HL-60/S4 treated with phorbol 12-myristate 13-acetate at 8.2 ng/mL for 4 days and 3 days (cell line): ENCODE data around the gene CRELD1.
"Not testable (repeated sequence)": the region's sequence is repeated elsewhere in the genome, so short reads cannot be mapped to it uniquely, and the experiment has no call there.

ENCODE experiments used
- in situ Hi-C: fragments of 300-500 bp; cut with MboI; formaldehyde crosslinking; loops from 2 replicates; pipeline ENCODE4 v1.15.0; 2022; ENCODE audit warnings: low sequenced_read_pairs

The CRELD1 gene, protein sequence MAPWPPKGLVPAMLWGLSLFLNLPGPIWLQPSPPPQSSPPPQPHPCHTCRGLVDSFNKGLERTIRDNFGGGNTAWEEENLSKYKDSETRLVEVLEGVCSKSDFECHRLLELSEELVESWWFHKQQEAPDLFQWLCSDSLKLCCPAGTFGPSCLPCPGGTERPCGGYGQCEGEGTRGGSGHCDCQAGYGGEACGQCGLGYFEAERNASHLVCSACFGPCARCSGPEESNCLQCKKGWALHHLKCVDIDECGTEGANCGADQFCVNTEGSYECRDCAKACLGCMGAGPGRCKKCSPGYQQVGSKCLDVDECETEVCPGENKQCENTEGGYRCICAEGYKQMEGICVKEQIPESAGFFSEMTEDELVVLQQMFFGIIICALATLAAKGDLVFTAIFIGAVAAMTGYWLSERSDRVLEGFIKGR

DNA sequence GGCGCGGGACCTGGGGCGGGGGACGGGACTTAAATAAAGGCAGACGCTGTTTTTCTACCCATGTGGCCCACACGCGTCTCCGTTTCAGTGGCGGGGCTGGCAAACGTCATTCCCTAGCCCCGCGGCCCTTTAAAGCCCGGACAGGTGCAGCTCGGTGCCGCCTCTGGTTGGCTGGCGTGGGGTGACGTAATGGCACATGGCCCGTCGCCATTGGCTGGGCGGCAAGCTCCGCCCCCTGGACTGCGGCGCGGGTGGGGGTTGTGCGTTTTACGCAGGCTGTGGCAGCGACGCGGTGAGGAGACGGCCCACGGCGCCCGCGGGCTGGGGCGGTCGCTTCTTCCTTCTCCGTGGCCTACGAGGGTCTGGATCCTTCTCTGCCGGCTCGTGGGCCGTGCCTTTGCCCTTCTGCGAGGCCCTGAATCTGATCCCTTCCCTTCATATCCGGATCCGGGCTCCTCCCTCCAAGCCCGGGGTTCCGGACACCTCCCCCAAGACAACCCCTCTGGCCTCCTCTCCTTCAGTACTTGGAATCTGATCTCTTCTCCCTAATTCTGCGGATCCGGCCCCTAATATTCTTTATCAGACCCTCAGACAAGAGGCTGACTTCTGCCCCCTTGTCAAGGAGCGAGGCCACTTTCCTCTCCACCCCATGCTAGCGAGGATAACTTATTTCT lies at the start of gene CRELD1:
Gene CRELD1 (plus strand): TSS at position 274 of the 674 bp plus-strand sequence. CDS start 605 bp downstream, outside the sequence.
- in situ Hi-C loops: no loop called here

DNA sequence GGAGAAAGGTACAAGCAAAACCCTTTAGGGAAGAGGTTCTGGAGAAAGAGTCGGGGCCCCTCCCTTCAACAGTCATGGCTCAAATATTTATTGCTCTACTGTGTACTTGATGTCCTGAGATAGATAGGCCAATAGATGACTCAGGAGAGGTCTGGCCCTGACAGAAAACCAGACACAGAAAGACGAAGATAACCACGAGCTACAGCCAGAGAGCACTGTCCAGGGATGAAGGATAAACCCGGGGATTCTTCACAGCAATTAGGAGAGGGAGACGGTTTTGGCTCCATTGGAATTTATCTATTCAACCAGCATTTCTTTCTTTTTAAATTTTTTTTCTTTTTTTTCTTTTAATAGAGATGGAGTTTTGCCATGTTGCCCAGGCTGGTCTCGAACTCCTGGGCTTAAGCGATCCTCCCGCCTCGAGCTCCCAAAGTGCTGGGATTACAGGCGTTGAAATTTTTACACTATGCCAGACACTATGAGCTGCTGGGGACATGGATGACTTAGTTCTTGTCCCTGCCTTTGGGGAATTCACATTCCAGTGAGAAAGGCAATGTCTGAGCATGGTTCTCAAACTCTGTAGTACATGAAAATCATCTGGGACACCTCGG lies 49.0 kb upstream of the CRELD1 start:
- in situ Hi-C loops: no loop called here

DNA sequence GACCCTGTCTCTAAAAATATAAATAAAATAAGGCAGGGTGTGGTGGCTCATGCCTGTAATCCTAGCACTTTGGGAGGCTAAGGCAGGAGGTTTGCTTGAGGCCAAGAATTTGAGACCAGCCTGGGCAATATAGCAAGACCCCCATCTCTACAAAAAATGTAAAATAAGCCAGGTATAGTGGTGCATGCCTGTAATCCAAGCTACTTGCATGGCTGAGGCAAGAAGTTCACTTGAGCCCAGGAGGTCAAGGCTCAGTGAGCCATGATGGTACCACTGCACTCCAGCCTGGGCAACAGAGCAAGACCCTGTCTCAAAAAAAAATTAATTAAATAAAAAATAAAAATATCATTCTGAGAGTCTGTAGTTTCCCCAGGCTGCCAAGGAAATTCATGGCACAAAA lies 47.3 kb upstream of the CRELD1 start:
- in situ Hi-C loops: no loop called here

DNA sequence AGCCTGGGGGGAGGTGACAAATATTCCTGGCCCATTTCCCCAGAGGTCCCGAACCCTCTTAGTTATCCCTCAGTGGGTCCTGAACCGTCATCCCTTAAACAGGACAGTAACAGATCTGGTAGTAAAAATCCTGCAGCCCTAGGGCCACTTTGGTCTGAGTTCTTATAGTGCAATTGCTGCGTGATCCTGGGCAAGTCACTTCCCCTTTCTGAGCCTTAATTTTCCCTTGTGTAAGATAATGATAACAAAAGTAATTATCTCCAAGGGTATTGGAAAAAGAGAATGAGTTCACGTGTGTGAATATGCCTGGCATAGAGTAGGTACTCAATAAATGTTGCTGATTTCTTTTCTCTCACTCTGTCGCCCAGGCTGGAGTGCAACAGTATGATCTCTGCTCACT lies 46.2 kb upstream of the CRELD1 start:
- in situ Hi-C loops: no loop called here

DNA sequence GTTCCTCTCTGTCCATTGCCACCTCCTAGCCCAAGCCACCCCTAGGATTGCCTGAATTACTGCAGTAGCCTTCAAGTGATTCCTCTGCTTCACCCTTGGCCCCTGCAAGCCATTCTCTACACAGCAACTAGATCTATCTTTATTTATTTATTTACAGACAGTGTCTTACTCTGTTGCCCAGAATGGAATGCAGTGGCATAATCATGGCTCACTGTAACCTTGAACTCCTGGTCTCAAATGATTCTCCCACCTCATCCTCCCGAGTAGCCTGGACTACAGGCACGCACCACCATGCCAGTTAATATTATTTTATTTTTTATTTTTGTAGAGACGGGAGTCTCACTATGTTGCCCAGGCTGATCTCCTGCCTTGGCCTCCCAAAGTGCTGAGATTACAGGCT lies 45.1 kb upstream of the CRELD1 start:
- in situ Hi-C loops: no loop called here

DNA sequence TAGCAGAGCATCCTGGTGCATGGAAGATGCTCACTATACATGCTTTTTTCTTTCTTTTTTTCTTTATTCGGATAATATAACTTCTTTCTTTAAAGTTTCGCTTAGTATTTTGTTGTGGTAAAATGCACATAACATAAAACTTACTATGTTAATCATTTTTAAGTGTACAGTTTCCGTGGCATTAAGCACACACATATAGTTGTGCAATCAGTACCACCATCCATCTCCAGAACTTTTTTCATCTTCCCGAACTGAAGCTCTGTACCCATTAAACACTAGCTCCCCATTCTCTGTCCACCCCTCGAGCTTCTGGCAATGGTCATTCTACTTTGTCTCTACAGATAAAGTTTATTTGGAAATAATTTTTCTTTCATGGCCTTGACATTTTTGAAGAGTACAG lies 44.2 kb upstream of the CRELD1 start:
- in situ Hi-C loops: no loop called here

DNA sequence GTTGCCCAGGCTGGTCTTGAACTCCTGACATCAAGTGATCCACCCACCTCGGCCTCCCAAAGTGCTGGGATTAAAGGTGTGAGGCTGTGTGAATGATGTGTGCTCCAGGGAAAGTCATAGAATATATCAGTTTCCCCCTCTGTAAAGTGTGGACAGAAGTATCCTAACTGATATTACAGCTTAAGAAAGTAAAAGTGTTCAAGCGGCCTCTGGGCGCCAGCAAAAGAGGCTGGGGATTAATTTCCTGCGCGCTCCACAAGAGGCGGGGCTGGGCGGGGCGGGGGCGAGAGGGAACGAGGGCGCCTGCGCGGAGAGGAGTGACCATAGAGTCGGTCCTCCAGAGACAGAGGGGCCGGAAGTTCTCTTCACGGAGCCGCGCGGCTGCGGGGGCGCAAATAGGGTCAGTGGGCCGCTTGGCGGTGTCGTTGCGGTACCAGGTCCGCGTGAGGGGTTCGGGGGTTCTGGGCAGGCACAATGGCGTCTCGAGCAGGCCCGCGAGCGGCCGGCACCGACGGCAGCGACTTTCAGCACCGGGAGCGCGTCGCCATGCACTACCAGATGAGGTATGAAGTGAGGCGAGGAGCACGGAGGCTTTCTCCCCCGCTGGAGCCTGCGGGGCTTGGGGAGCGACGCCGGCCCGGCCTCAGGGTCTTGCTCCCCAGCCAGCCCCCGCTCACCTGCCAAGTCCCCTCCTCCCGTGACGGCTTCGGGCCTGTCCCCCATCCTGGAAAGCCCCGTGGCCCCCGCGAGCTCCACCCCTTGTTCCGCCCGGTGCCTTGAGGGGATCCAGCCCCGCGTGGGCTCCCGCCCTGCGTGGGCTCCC lies 43.2 kb upstream of the CRELD1 start, which contains the start of gene JAGN1:
Gene JAGN1 (plus strand): TSS at position 362 of the 823 bp plus-strand sequence. CDS start 113 bp downstream, at position 475.
- in situ Hi-C loops: no loop called here

DNA sequence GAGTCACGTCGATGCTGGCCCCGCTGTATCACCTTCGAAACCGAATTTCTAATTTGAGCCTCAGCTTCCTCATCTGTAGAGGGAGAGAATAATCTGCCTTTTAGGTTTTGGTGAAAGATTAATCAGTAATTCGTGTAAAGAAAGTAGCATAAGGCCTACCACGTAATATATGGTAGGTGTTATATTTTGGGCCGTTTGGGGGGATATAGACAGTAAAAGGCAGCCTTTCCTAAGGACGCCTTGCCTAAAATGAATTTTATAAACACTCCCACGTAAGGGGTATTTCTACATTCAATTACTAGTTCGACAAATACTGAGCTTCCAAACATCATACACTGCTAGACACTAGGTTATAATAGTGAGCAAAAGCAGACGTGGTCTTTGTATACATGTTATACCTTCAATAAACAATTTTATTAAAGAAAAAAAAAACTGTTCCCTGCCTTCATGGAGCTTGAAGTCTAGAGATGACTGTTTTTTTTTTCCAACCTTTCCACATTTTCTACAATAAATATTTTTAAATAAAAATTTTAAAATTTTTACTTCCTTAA lies 42.5 kb upstream of the CRELD1 start:
- in situ Hi-C loops: no loop called here

DNA sequence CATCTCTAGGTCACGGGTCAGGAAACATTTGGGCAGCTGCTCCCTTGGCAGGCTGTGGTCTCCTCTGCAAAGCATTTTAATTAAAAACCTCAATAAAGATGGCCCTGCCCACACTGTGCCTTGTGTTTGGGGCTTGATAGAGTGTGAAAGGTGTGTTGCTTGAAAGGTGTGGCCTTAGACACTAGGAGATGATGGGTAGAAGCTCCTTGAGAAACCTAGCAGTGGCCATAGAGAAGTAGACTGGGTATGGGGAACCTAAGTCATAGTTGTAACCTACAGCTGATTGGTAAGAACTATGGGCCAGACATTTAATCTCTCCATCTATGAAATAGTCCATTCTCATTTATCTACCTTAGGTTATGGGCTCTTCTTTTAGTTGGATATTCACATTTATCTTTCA lies 39.9 kb upstream of the CRELD1 start:
- in situ Hi-C loops: no loop called here

DNA sequence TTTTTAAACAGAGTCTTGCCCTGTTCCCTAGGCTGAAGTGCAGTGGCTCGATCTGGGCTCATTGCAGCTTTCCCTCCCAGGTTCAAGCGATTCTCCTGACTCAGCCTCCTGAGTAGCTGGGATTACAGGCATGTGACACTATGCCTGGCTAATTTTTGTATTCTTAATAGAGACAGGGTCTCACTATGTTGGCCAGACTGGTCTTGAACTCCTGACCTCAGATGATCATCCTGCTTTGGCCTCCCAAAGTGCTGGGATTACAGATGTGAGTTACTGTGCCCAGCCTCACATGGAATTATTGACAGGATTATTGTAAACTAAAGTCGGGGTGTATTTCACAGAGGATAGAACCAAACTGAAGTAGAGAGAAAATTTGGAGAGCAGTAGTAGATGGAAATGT lies 37.9 kb upstream of the CRELD1 start:
- in situ Hi-C loops: not testable (repeated sequence)

DNA sequence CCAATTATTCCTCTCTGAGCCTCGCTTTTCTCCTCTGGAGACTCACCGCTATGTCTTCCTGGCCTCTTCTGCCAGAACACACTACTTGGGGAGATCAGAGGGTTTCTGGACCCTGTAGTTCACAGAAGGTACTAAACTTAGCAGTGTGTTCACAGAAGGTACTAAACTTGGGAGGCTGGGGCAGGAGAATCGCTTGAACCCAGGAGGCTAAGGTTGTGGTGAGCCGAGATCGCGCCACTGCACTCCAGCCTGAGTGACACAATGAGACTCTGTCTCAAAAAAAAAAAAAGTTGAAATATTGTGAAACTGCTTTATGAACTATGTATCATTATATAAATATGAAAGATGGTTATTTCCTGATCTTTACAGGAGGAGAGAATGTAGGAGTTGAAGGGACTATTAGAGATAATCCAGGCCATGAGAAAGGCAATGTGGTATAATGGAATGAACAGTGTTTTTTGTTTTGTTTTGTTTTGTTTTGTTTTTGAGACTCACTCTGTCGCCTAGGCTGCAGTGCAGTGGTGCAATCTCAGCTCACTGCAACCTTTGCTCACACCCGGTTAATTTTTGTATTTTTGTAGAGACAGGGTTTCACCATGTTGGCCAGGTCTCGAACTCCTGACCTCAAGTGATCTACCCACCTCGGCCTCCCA lies 36.8 kb upstream of the CRELD1 start:
- in situ Hi-C loops: not testable (repeated sequence)

DNA sequence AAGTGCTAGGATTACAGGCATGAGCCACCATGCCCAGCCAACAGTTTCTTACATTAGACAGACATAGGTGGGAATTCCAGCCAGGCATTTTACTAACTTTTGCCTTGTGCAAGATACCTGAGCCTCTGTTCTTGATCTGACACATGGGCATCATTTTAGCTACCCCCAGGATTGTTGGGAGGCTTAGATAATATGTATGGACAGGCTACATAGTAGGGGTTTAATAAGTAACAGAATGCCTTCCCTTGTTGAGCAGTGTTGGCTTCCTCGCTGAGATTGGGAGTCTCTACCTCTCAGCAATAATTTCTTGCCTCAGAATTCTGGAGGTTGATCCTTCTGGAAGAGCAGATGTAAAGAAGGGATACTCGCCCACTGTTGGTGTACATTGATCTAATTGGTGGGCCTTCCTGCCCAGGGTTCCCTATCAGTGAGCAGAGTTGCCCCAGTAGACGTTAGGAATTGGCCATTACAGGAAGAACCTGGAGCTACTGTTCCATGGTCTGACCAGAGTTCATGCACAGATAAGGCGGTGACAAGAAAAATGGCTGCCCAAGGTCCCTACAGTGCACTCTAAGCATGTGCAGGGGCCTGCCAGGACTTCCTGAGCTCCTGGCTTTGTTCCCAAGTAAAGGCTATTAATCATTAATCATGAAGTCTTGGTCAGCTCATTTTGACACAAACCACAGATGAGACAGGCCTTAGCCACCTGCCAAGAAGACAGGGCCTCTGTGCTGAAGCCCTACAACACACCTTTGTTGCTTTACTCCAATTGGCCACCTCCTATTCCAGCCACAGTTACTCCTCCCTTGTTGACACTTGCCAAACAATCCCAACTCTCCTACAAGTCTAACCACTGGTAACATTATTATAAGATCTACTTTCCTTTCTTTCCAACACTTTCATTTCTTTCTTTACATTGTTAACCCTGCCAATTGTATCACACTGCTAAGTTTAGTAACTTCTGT lies 35.9 kb upstream of the CRELD1 start:
- in situ Hi-C loops: no loop called here

DNA sequence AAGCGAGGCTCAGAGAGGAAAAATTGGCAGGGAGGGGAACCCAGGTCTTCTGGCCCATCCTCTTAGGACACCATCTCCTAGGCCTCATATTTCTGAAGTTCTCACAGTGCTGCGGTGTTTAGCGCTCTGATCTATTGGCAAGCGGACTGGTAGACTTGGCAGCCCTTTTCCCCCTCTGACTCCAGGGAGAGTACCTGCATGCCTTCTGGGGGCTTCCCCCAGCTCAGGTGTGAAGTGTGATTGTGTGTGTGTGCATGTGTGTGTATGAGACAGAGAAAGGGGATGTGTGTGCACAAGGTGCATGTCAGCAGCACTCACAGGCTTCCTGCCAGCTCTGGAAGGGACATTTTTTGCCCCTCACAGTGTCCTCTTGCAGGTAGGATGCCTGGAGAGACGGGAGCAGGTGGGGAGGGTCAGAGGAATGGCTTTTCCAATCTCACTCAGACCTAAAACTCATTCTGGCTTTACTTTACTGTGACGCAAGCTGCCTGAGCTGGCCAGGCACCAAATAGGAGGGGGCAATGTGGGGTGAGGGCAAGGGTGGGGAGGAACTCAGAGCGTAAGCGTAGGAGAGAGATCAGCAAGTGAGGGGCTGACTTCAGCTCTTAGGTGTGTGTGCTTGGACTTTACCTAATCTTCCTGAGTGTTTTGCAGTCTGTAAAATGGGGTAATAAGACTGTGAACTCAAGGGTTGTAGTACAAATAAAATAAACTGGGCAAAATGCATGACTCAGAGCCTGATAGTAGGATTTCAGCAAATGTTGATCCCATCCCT lies 35.0 kb upstream of the CRELD1 start:
- in situ Hi-C loops: no loop called here

DNA sequence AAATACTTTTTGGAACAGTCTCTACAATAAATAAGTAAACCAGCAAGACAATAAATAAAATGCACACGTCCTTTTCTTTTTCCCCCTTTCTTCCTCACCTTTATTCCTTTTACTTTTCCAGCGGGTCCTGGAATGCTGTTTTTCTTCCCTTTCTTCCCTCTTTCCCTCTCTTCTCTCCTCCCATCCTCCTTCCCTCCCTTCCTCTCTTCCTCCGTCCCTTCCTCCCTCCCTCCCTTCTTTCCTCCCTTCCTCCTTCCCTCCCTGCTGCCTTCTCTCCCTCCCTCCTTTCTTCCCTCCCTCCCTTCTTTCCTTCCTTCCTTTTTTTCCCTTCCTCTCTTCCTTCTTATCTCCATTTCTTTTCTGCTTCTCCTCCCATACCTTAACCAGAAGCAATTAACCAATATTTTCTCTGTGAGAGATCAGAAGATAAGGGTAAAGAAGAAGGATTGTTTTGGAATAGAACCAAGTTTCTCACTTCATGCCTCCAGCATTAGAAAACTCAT lies 34.3 kb upstream of the CRELD1 start:
- in situ Hi-C loops: no loop called here

DNA sequence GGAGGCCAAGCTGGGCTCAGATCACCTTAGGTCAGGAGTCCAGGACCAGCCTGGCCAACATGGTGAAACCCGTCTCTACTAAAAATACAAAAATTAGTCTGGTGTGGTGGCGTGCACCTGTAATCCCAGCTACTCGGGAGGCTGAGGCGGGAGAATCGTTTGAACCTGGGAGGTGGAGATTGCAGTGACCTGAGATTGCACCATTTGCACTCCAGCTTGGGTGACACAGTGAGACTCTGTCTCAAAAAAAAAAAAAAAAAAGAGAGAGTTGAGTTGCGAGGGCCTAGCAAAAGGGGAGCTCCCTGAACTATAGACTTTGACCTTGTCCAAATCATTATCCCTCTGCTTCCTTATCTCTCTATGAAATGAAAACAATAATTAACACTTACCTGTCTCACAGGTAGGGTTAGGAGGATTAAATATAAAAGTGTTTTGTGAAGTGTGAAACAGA lies 32.6 kb upstream of the CRELD1 start:
- in situ Hi-C loops: not testable (repeated sequence)

DNA sequence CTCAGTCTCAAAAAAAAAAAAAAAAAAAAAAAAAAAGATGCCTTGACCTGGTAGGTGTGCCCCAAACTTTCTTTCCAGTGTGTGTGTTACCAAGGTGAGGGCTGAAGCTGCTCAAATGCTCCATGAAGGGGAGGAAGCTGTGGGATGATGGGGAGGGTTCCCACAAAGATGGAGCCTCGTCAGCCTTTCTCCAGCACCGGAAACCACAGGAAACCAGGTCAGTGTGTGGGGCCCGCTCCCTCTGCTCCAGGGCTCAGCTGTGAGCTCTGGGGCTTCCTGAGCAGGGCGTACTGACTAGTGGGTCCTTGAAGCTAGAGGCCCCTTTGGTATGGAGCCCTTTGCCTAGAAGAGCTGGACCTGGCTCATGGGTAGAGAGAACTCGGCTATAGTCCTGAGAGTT lies 31.7 kb upstream of the CRELD1 start:
- in situ Hi-C loops: no loop called here

DNA sequence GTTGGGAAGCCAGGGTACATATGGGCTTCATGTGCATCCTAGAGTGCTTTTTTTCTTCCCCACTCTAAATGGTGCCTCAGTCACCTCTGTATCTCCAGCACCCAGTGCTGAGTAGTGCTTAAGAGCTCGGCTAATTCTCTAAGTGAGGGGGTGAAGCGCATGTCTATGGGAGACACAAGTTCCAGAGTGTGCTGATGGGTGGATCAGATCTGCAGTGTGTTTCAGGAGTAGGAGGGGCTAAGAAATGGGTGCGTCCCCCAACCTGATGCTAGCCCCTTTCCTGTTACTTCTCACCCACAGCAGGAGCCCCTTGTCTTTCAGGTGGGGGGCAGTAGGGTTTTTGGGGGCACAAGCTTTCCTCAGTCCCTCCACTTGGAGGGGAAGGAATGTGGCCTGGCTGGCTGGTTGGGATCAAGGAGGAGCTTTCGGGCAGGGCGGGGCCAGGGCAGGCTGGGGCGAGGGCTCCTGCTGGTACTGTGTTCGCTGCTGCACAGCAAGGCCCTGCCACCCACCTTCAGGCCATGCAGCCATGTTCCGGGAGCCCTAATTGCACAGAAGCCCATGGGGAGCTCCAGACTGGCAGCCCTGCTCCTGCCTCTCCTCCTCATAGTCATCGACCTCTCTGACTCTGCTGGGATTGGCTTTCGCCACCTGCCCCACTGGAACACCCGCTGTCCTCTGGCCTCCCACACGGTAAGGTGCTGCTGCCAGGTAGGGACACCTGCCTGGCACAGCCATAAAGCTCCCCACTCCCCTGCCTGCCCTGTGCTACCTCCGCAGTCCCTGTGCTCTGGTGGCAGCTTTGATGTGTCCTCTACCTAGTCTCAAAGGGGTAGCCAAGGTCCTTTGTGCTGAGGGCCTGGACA lies 31.0 kb upstream of the CRELD1 start, which contains the start of gene IL17RE:
Gene IL17RE (plus strand): TSS at position 477 of the 866 bp plus-strand sequence. CDS start 85 bp downstream, at position 562.
- in situ Hi-C loops: no loop called here
